Central memory CD4-positive, alpha-beta T cell (primary cell): ENCODE measurements around the gene CTNNA2.
"Not testable (repeated sequence)": the region's sequence is repeated elsewhere in the genome, so short reads cannot be mapped to it uniquely, and the experiment has no call there.

ENCODE experiments used
- DNase-seq: peaks from one replicate; pipeline ENCODE4 v3.0.0; 2022

Gene CTNNA2

GRCh38 chr2:80040226-80040625, 527.4 kb downstream of the CTNNA2 start:
- DNase-seq: no peak

GRCh38 chr2:80042635-80043034, 529.8 kb downstream of the CTNNA2 start:
- DNase-seq: no peak

- no peak for DNase-seq
These were observed 535.4 kb downstream of the CTNNA2 start for GRCh38 chr2:80048296-80048695.

- no peak for DNase-seq
These were observed 537.4 kb downstream of the CTNNA2 start for GRCh38 chr2:80050246-80050645.

- DNase-seq: no peak
These were observed 540.9 kb downstream of the CTNNA2 start for GRCh38 chr2:80053522-80054345.

GRCh38 chr2:80054346-80054675, 541.5 kb downstream of the CTNNA2 start:
- no peak for DNase-seq

GRCh38 chr2:80057956-80058355, 545.1 kb downstream of the CTNNA2 start:
- DNase-seq: no peak

- DNase-seq: no peak
These were observed 545.7 kb downstream of the CTNNA2 start for GRCh38 chr2:80058562-80058961.

GRCh38 chr2:80059447-80059846, 546.6 kb downstream of the CTNNA2 start:
- DNase-seq: no peak

GRCh38 chr2:80061881-80062280, 549.0 kb downstream of the CTNNA2 start:
- DNase-seq: no peak

GRCh38 chr2:80062298-80062697, 549.4 kb downstream of the CTNNA2 start:
- DNase-seq: no peak

GRCh38 chr2:80068038-80068731, 555.3 kb downstream of the CTNNA2 start:
- DNase-seq: no peak

- no peak for DNase-seq
These were observed 557.7 kb downstream of the CTNNA2 start for GRCh38 chr2:80070587-80070986.

GRCh38 chr2:80071941-80072340, 559.1 kb downstream of the CTNNA2 start:
- no peak for DNase-seq

- no peak for DNase-seq
These were observed 560.3 kb downstream of the CTNNA2 start for GRCh38 chr2:80073134-80073561.

GRCh38 chr2:80074321-80075070, 561.6 kb downstream of the CTNNA2 start:
- no peak for DNase-seq

- no peak for DNase-seq
These were observed 562.9 kb downstream of the CTNNA2 start for GRCh38 chr2:80075719-80076118.

- DNase-seq: no peak
These were observed 565.6 kb downstream of the CTNNA2 start for GRCh38 chr2:80078290-80079036.

- DNase-seq: no peak
These were observed 568.1 kb downstream of the CTNNA2 start for GRCh38 chr2:80080957-80081356.

GRCh38 chr2:80086831-80087230, 574.0 kb downstream of the CTNNA2 start:
- no peak for DNase-seq

- no peak for DNase-seq
These were observed 578.4 kb downstream of the CTNNA2 start for GRCh38 chr2:80091237-80091636.

GRCh38 chr2:80092474-80092873, 579.6 kb downstream of the CTNNA2 start:
- no peak for DNase-seq

- not testable (repeated sequence) for DNase-seq
These were observed 585.7 kb downstream of the CTNNA2 start for GRCh38 chr2:80098503-80098902.
